AG04450 (cell line): ENCODE data around the gene LIN28B. TPM values are rescaled to one million over a fixed set of nuclear protein-coding genes. Genes with fewer than 3 reads are reported as not detected.

Experiments used
- CTCF ChIA-PET: fragments of 300-600, 350-600 bp; formaldehyde crosslinking; extraction: SDS; loops from one replicate; lab custom pipeline; 2022; ENCODE audit warnings: antibody characterized with exemption, inconsistent platforms; lab: Charles Lee
- POLR2A ChIA-PET: fragments of 350-600 bp; formaldehyde crosslinking; extraction: SDS; loops from one replicate; lab custom pipeline; 2021; ENCODE audit warnings: antibody characterized with exemption, inconsistent platforms; lab: Yijun Ruan, JAX
- DNase-seq: peaks from one replicate; pipeline ENCODE4 v3.0.0-alpha.2; 2011; ENCODE audit warnings: low read depth, low spot score
- H3K27ac ChIP-seq: one replicate; pipeline ENCODE4 v1.5.1; 2012; ENCODE audit warnings: low read depth, low read length, control low read depth
- H3K27me3 ChIP-seq: one replicate; pipeline ENCODE4 v1.6.0; 2012; ENCODE audit warnings: low read length; ENCODE audit not compliant: control insufficient read depth, insufficient read depth
- H3K4me3 ChIP-seq: 2 replicates; pipeline ENCODE4 v1.5.1; 2011; ENCODE audit warnings: mild to moderate bottlenecking, low read depth, low read length, control low read depth
- H3K9me3 ChIP-seq: 2 replicates; pipeline ENCODE4 v1.5.1; 2012; ENCODE audit warnings: low read length; ENCODE audit not compliant: control insufficient read depth, insufficient read depth
- polyA plus RNA-seq: library from polyadenylated mRNA; depleted of rRNA; stranded (reverse); fragments of >200 nt; gene quantifications from 2 replicates; pipeline ENCODE4 v1.2.3, GENCODE V29; 2011; rRNA removed
- small RNA-seq: library from RNA; depleted of rRNA; stranded (forward); fragments of <200 nt; gene quantifications from one replicate; pipeline ENCODE3, GENCODE V24; 2012; ENCODE audit warnings: low read depth; ENCODE audit not compliant: insufficient read length
- TF ChIP-seq, protein P1 (sequence below): IDR thresholded peaks from 2 replicates; pipeline ENCODE4 v1.5.1; 2011; ENCODE audit warnings: low read depth, low read length, control low read depth, inconsistent platforms

LIN28B gene
- polyA plus RNA-seq, 1 experiment: not detected

GRCh38 chr6:105116150-105116549 lies 159.2 kb downstream of the LIN28B start:
- TF ChIP-seq, protein P1, sequence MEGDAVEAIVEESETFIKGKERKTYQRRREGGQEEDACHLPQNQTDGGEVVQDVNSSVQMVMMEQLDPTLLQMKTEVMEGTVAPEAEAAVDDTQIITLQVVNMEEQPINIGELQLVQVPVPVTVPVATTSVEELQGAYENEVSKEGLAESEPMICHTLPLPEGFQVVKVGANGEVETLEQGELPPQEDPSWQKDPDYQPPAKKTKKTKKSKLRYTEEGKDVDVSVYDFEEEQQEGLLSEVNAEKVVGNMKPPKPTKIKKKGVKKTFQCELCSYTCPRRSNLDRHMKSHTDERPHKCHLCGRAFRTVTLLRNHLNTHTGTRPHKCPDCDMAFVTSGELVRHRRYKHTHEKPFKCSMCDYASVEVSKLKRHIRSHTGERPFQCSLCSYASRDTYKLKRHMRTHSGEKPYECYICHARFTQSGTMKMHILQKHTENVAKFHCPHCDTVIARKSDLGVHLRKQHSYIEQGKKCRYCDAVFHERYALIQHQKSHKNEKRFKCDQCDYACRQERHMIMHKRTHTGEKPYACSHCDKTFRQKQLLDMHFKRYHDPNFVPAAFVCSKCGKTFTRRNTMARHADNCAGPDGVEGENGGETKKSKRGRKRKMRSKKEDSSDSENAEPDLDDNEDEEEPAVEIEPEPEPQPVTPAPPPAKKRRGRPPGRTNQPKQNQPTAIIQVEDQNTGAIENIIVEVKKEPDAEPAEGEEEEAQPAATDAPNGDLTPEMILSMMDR: no peak
- ChIA-PET POLR2A (no interaction called here), CTCF (interaction anchor here (0.8 to 2.4 kb wide), 3 partner anchors 28 to 287 kb away, joined by 3 to 11 read pairs (median 4); partner anchors contain the start of gene PREP)
- Histone ChIP-seq H3K4me3 (no peak overlapping the region), H3K27me3 (no peaks in the 10 kb centered on the region), H3K9me3 (no peaks in the 10 kb centered on the region), H3K27ac (no peak overlapping the region)
- DNase-seq: no peak

GRCh38 chr6:105120570-105120969 lies 163.7 kb downstream of the LIN28B start:
- no peak overlapping the region for H3K4me3 ChIP-seq
- POLR2A ChIA-PET: no interaction called here
- TF ChIP-seq, protein P1: no peak
- H3K27me3 ChIP-seq: no peaks in the 10 kb centered on the region
- DNase-seq: no peak
- H3K9me3 ChIP-seq: no peaks in the 10 kb centered on the region
- H3K27ac ChIP-seq: no peak overlapping the region
- CTCF ChIA-PET: interaction anchor here (0.6 to 1.8 kb wide), 3 partner anchors 33 to 243 kb away, joined by 3 to 7 read pairs (median 4); no protein-coding TSS in a partner anchor

DNA sequence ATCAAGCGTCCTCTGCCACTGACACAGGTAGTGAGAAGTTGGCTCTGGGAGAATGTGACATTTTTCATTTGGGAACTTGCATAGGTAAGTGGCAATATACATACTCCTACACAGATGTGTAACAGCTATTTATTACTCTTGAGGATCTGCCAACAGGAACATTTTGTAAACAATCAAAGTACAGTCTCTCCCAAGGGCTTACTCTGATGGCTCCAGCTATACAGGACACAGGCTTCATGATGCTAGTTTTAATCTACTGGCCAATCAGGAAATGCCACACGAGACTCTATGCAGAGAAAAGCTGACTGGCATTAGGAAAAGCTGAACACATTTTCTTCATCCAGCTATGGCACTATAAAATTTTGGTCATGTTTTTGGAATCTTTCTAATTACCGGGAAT lies 165.1 kb downstream of the LIN28B start:
- TF ChIP-seq, protein P1: no peak
- H3K9me3 ChIP-seq: no peaks in the 10 kb centered on the region
- ChIA-PET CTCF (interaction anchor here (0.6 to 1.0 kb wide), 2 partner anchors 15 to 82 kb away, joined by 3 to 6 read pairs; a partner anchor contains a TSS), POLR2A (interaction anchor here (1.8 kb wide), 1 partner anchor 14 kb away, joined by 4 read pairs; no protein-coding TSS in a partner anchor)
- no peak for DNase-seq
- no peak overlapping the region for H3K4me3 ChIP-seq
- H3K27me3 ChIP-seq: no peaks in the 10 kb centered on the region
- H3K27ac ChIP-seq: no peak overlapping the region

DNA sequence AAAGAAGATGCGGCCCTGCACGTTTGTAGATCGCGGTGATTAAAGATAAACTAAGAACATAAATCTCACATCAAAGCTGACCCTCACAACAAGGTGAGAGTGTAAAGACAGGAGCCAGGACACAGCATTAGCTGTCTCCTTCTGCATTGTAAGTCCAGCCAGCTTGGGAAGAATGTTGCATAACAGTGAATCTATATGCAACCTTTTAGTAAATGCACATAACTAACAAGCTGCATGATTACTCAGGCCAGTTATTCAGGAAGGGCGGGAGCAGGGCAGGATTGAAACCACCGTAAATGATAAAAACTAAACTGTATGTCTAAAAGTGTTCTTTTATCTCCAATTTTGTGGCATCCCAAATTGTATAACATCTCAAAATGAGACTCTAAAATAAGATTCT lies 165.8 kb downstream of the LIN28B start:
- Histone ChIP-seq H3K4me3 (no peak overlapping the region), H3K9me3 (no peaks in the 10 kb centered on the region), H3K27ac (no peak overlapping the region), H3K27me3 (no peaks in the 10 kb centered on the region)
- ChIA-PET CTCF (interaction anchor here (0.6 to 1.0 kb wide), 2 partner anchors 14 to 81 kb away, joined by 3 to 6 read pairs; a partner anchor contains a TSS), POLR2A (interaction anchor here (1.8 kb wide), 1 partner anchor 14 kb away, joined by 4 read pairs; no protein-coding TSS in a partner anchor)
- TF ChIP-seq, protein P1: no peak
- no peak for DNase-seq

Small RNAs within 50 kb of the gene (small RNA-seq; reads per million reads assigned to genes)
- not detected for gene RNU6-1106P

Other genes with a start within 250 kb of the LIN28B start
- gene HACE1, start 97.2 kb upstream of the LIN28B start, polyA plus RNA-seq: 10.7 and 13.6 TPM in 2 replicates
- 22.2 and 29.1 TPM in 2 replicates for gene POPDC3, start 222.9 kb downstream of the LIN28B start, polyA plus RNA-seq